Hepatocyte (in vitro differentiated cells): Measurements from ENCODE around the gene CCDC34. TPM values are rescaled to one million over a fixed set of nuclear protein-coding genes. Genes with fewer than 3 reads are reported as not detected.

ENCODE experiments used
- DNase-seq: peaks from one replicate; pipeline ENCODE4 v3.0.0-alpha.2; 2016; ENCODE audit warnings: low spot score
- H2AFZ ChIP-seq: fragments of 200-600 bp; sonication (generic); 2 replicates; pipeline ENCODE4 v1.6.0; 2016; ENCODE audit warnings: antibody characterized with exemption, mild to moderate bottlenecking
- H3K27ac ChIP-seq: fragments of 200-600 bp; sonication (generic); 2 replicates; pipeline ENCODE4 v1.5.1; 2016; ENCODE audit warnings: mild to moderate bottlenecking
- H3K27me3 ChIP-seq: fragments of 200-600 bp; sonication (generic); 2 replicates; pipeline ENCODE4 v1.6.1; 2016
- H3K36me3 ChIP-seq: fragments of 200-600 bp; sonication (generic); replicated peaks from 2 replicates; pipeline ENCODE4 v1.5.1; 2016; ENCODE audit warnings: low read depth; ENCODE audit not compliant: insufficient read depth
- H3K4me1 ChIP-seq: fragments of 200-600 bp; sonication (generic); 2 replicates; pipeline ENCODE4 v1.5.1; 2016; ENCODE audit warnings: mild to moderate bottlenecking, moderate library complexity; ENCODE audit not compliant: insufficient read depth
- H3K4me2 ChIP-seq: fragments of 200-600 bp; sonication (generic); 2 replicates; pipeline ENCODE4 v1.6.0; 2016
- H3K4me3 ChIP-seq: fragments of 200-600 bp; sonication (generic); 2 replicates; pipeline ENCODE4 v1.5.1; 2016; ENCODE audit warnings: mild to moderate bottlenecking
- H3K79me2 ChIP-seq: fragments of 200-600 bp; sonication (generic); 2 replicates; pipeline ENCODE4 v1.6.0; 2017; ENCODE audit warnings: mild to moderate bottlenecking
- H3K9me2 ChIP-seq: fragments of 200-600 bp; sonication (generic); replicated peaks from 2 replicates; pipeline ENCODE4 v1.6.0; 2017; ENCODE audit warnings: mild to moderate bottlenecking; ENCODE audit not compliant: insufficient read depth
- H3K9me3 ChIP-seq: fragments of 200-600 bp; sonication (generic); 2 replicates; pipeline ENCODE4 v1.5.1; 2016; ENCODE audit warnings: low read depth, mild to moderate bottlenecking
- H4K20me1 ChIP-seq: fragments of 200-600 bp; sonication (generic); 2 replicates; pipeline ENCODE4 v1.6.0; 2016; ENCODE audit warnings: mild to moderate bottlenecking; ENCODE audit not compliant: insufficient read depth, poor library complexity, severe bottlenecking
- EZH2 ChIP-seq: fragments of 200-600 bp; sonication (generic); IDR thresholded peaks from 2 replicates; pipeline ENCODE4 v1.6.1; 2016; ENCODE audit warnings: antibody characterized with exemption, mild to moderate bottlenecking, borderline replicate concordance
- EZH2phosphoT487 ChIP-seq: fragments of 200-600 bp; sonication (generic); IDR thresholded peaks from one replicate; pipeline ENCODE4 v1.6.1; 2018; ENCODE audit warnings: antibody characterized with exemption, mild to moderate bottlenecking, low read depth, moderate library complexity; ENCODE audit not compliant: unreplicated experiment, severe bottlenecking
- WGBS: methylation state at CpG from one replicate; pipeline ENCODE4 v1.1.6; 2016; ENCODE audit warnings: low lambda C conversion rate; ENCODE audit errors: missing lambda C conversion rate; 5-methylcytosine and 5-hydroxymethylcytosine counted together
- polyA plus RNA-seq: library from polyadenylated mRNA; unstranded; fragments of >200 nt; fragmentation: Nextera tagmentation; extraction: Ambion mirVana; gene quantifications from 2 replicates; pipeline ENCODE4 v1.2.1, GENCODE V29; 2016
- total RNA-seq: library from RNA; depleted of rRNA; stranded (reverse); fragments of >200 nt; gene quantifications from 2 replicates; pipeline ENCODE4 v1.2.3, GENCODE V29; 2014
- TF ChIP-seq, protein P1 (sequence below): fragments of 200-600 bp; sonication (generic); IDR thresholded peaks from 2 replicates; pipeline ENCODE4 v1.5.1; 2016; ENCODE audit warnings: antibody characterized with exemption, mild to moderate bottlenecking; ENCODE audit not compliant: poor library complexity

The CCDC34 gene
- total and polyA plus RNA-seq, 2 experiments from 2014 or later = 6.0 to 7.5 TPM

DNA sequence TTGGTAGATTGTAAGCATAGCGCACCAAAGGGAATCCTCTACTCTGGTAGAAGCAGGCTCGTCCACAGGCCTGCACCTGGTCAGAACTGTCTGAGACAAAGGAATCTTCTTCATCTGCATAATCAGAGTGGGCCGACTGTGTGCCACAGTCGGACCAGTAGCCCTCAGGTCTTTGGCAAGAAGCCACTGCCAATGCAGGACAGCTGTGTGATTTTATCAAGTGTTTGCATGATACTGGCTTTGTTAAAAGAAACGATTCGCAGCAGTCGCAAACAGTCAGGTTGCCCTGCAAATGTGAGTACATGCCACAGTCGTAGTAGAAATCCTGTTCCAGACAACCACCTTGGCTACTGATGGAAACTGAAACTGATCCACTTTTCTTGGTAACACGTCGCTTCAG, 4.9 kb upstream of the CCDC34 start:
- no peaks in the 10 kb centered on the region for H4K20me1 ChIP-seq
- H3K9me3 ChIP-seq = no peaks in the 10 kb centered on the region
- no peak overlapping the region for H3K4me3 ChIP-seq
- H3K9me2 ChIP-seq = no peaks in the 10 kb centered on the region
- peaks cover 29% of the 10 kb centered on the region for H3K4me1 ChIP-seq
- H3K4me2 ChIP-seq = no peak overlapping the region
- peaks cover 4% of the 10 kb centered on the region for H3K79me2 ChIP-seq
- H2AFZ ChIP-seq = no peak overlapping the region
- no peaks in the 10 kb centered on the region for H3K27me3 ChIP-seq
- no peak overlapping the region for H3K27ac ChIP-seq
- no peaks in the 10 kb centered on the region for H3K36me3 ChIP-seq
- no peak for DNase-seq
- WGBS = 78% methylated on average over 10 of the region's 10 CpGs
- TF ChIP-seq, protein P1, sequence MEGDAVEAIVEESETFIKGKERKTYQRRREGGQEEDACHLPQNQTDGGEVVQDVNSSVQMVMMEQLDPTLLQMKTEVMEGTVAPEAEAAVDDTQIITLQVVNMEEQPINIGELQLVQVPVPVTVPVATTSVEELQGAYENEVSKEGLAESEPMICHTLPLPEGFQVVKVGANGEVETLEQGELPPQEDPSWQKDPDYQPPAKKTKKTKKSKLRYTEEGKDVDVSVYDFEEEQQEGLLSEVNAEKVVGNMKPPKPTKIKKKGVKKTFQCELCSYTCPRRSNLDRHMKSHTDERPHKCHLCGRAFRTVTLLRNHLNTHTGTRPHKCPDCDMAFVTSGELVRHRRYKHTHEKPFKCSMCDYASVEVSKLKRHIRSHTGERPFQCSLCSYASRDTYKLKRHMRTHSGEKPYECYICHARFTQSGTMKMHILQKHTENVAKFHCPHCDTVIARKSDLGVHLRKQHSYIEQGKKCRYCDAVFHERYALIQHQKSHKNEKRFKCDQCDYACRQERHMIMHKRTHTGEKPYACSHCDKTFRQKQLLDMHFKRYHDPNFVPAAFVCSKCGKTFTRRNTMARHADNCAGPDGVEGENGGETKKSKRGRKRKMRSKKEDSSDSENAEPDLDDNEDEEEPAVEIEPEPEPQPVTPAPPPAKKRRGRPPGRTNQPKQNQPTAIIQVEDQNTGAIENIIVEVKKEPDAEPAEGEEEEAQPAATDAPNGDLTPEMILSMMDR = no peak
- TF ChIP-seq EZH2 (no peak), EZH2phosphoT487 (no peak)

DNA sequence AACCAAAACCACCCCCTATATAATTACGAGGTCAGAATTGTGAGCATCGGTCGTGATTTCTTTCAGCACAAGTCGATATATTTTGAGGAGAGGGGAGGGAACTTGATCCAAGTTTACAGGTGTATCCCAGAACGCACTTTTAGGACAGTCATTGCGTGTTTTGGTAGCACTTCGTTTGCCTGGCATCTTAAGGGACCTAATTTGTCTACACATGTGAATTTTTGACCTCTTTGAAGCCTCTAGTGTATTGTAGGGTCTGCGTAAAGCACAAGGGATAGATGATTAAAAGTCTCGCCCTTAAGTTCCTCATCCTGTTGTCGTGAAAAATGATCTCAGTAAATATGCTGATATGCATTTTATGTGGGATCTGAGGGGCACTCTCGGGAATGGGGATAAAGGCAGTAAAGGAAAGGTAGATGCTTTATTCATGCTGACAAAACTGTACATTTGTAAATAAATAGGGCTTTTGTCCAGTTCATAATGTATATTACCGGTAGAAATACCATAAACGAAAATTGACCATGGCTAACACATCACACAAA, 632 bp upstream of the CCDC34 start:
- Histone ChIP-seq H3K36me3 (no peaks in the 10 kb centered on the region), H3K4me1 (peaks cover 11% of the 10 kb centered on the region), H2AFZ (peak overlapping the region; percentile 51), H3K9me2 (no peaks in the 10 kb centered on the region), H3K4me2 (peak overlapping the region; percentile 86), H3K9me3 (no peaks in the 10 kb centered on the region), H3K27ac (peak overlapping the region; percentile 81), H3K27me3 (no peaks in the 10 kb centered on the region), H3K4me3 (peak overlapping the region; percentile 33), H4K20me1 (no peaks in the 10 kb centered on the region), H3K79me2 (peaks cover 27% of the 10 kb centered on the region)
- no peak for DNase-seq
- WGBS = 46% methylated on average over 13 of the region's 13 CpGs
- TF ChIP-seq, protein P1 = no peak
- TF ChIP-seq EZH2phosphoT487 (no peak), EZH2 (no peak)

DNA sequence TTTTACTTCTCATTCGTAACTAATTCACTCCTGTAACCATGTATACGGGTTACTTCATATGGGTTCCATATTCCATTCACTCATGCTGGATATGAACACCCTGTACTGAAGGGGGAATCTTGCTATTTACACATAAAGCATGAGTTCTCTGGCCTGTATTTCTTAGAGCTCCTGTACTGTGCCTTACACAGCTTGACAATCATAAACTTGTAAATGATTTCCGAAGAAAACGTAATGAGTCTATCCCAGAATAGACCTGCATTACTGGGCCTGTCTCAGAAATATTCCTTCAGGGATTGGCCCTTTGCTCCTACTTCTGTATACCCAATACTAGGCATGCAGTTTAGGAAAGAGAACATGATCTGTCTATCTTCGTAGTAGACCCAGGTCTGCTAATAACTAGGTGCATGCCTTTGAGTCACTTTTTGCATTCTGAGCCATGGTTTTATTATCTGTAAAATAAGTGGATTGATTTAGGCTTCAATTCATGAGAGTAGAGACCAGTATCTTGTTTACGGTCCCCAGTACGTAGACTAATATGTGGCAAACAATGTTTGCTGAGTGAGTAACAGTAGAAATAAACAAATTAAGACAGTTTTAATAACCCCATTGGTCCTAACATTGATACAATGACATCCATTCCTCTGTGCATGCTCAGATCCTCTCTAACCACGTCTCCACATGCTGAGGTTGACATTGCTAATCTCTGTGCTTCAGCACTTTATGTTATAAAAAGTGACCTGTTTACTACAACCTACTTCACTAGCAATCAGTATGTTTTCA, 1.2 kb downstream of the CCDC34 start:
- Histone ChIP-seq H2AFZ (peak overlapping the region; percentile 77), H3K4me3 (peak overlapping the region; percentile 76), H3K27ac (peak overlapping the region; percentile 80), H4K20me1 (no peaks in the 10 kb centered on the region), H3K4me2 (peak overlapping the region; percentile 86), H3K79me2 (peaks cover 27% of the 10 kb centered on the region), H3K9me3 (no peaks in the 10 kb centered on the region), H3K36me3 (no peaks in the 10 kb centered on the region), H3K4me1 (peaks cover 11% of the 10 kb centered on the region), H3K9me2 (no peaks in the 10 kb centered on the region), H3K27me3 (no peaks in the 10 kb centered on the region)
- TF ChIP-seq EZH2phosphoT487 (no peak), EZH2 (no peak)
- TF ChIP-seq, protein P1 = no peak
- WGBS = 52% methylated on average over 8 of the region's 8 CpGs
- DNase-seq = no peak
